HS-27A (cell line): ENCODE results near the gene CAPN13.

Experiments used
- DNase-seq: peaks from one replicate; pipeline ENCODE4 v3.0.0-alpha.2; 2012; ENCODE audit warnings: low read depth, missing footprints

The CAPN13 gene

GRCh38 chr2:30786923-30787685 lies 20.1 kb downstream of the CAPN13 start:
- DNase-seq = no peak

- no peak for DNase-seq
These were observed 22.6 kb downstream of the CAPN13 start for GRCh38 chr2:30784682-30785081.

GRCh38 chr2:30781961-30782533 lies 25.2 kb downstream of the CAPN13 start:
- no peak for DNase-seq

DNA sequence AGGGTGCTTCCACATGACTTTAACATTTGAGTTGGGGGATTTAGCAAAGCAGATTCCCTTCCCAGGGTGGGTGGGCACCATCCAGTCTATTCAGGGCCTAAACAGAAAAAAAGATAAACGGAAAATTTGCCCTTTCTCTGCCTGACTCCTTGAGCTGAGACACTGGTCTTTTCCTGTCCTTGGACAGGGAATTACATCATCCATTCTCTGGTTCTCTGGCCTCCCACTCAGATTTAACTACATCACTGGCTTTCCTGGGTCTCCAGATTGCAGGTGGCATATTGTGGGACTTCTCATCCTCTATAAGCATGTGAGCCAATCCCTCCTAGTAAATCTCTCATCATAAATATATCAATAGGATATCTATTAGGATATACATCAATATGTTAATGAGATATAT lies 25.8 kb downstream of the CAPN13 start:
- DNase-seq = no peak

DNA sequence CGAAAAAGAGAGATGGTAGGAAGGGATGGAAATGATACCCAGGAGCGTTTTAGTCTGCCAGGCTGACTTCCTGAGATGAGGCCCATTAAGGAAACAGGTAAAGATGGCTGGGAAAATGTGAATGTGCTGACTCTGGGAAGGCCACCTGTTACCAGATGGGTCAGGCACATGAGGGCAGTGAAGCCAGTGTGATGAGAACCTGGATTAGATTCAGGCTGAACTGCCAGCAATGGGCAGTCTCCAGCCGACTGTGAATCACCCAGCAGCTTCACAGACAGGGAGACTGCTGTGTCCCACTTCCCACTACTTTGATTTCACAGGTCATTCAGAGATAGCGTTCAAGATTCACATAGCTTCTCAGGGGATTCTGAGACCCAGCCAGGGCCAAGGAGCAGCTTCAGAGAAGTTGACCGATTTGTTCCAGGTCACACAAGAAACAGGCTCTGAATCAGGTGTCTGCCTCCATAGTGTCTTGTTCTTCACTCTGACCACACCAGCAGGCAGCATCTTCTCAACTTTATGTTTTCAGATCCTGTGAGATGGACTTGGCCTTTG lies 26.4 kb downstream of the CAPN13 start:
- no peak for DNase-seq

DNA sequence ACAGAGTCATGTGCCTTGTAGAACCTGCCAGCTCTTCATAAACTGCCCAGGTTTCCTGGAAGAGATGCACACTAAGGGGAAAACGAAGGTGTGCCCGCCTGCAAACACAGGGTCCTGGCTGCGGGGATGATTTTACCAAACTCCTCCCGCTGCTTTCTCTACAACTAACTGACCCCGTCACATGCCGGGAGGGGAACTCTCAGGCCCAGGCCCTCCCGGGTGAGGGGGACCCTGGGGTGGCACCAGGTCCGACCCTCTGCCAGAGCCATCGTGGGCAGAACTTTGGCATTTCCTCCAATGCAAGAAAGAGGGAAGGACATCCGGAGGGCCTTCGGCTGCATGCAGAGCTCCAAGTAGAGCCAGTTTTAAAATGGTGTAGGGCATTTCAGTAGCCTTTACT lies 28.6 kb downstream of the CAPN13 start:
- DNase-seq = no peak

- no peak for DNase-seq
These were observed 29.4 kb downstream of the CAPN13 start for GRCh38 chr2:30777661-30778505.

DNA sequence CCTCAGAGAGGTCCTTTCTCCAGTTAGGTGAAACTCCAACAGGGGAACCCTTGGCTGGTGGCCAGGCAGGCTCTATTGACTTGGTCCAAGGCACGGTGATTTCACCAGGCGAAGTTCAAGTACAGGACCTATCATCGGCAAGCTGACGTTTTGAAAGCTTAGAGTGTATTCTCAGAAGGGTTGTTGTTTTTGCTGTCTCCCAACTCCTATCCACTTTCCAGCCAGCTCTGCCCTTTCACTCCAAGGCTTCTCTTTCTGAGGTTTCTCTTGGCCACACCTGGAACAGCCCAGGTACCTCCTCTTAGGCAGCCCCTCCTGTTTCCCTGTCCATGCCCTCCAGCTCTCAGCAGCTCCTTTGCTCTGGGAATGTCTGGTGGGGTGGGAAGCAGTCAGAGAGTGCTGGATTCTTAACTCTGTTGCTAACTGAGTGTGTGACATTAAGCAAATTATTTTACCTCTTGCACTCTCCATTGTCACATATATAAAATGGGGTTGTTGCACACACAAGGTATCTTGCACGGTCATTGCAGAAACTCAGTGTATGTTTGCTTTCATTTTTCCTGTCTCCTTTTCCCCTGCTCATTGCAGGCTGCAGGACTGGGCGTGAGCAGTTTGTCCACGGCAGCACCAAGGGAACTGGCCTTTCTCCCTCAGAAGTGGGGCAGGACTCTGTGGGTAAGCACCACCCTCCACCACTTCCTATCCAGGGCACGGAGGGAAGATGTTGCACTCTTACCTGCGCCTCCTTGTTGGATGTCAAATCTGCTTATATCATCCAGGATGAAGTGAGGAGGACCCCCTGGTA lies 30.2 kb downstream of the CAPN13 start:
- DNase-seq = no peak

DNA sequence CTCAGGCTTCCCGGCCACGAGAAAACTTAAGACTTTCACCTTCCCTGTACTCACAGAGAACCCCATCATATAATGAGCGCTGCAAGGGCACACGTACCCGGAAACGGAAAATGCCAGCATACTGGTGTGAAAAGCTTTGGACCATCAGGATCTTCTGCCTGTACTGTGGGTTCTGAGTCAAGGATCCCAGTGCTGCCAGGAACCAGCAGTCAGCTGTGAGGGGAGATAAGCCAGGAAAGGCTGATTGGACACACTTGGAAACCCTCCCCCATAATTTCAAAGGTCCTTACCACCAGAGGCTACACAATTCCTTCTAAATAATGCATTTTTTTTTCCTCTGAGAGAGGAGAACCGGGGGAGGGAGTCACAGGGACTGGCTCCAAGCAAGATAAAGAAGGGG lies 31.4 kb downstream of the CAPN13 start:
- no peak for DNase-seq

DNA sequence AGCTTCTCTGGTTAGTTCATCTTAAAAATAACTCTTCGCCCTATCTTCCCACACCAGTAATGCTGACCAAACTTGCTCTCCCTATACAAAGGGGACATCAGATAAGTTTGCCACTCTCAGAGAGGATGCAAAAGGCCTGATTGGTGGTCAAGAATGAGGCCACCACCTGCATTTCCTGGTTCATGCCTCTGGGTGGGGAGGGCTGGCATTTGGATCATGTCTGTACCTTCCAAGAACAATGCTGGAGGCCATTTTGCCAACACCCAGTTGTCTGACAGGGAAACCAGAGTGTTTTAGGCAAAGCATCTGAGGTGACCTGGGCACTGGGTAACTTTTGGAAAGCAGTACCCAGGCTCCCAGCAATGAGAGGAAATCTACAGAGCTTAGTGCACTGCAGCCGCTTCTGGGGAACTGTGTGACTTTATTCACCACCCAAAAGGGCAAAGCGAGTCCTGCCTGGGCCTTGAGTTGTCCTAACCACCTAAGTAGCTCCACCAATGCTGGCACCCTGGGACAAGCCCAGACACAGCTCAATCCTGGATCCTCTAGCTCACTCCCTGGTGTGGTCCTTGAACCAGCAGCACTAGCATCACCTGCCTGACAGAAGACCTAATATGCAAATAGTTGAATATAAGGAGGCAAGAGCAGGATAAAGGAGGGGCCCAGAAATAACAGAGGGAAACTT lies 35.1 kb downstream of the CAPN13 start:
- no peak for DNase-seq

DNA sequence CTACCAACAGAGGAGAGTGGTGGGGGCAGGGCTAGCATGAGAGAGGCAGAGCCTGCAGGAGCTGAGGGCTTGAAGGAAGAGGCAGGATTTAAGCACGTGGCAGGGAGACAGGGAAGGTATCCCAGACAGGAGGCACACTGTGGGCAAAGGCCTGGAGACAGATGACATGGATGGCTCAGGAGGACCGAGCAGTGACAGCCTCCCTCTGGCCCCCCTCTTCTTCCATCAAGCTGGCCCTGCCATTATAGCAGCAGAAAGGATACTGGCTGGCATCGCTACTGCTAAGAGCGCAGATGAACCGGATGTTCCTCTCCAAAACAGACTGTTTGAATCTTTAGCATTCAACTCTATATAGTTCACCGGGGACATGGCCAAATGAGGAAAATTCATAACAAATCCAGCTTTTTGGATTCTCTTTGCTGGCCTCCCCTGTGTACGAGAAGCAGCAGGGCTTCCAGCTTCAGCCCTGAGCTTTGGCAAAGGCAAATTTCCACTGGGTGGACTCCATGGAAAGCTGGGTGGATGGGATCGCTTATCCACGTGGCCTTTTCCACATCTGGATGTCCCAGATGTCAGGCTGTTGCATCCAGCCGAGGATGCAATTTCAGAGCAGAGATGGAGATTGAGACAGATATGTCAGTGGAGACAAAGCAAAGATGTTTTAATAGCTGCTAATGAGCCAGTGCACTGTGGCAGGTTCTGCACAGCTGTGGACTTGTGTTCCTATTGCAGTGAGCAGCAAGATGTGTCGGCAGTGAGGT lies 36.2 kb downstream of the CAPN13 start:
- DNase-seq = no peak

DNA sequence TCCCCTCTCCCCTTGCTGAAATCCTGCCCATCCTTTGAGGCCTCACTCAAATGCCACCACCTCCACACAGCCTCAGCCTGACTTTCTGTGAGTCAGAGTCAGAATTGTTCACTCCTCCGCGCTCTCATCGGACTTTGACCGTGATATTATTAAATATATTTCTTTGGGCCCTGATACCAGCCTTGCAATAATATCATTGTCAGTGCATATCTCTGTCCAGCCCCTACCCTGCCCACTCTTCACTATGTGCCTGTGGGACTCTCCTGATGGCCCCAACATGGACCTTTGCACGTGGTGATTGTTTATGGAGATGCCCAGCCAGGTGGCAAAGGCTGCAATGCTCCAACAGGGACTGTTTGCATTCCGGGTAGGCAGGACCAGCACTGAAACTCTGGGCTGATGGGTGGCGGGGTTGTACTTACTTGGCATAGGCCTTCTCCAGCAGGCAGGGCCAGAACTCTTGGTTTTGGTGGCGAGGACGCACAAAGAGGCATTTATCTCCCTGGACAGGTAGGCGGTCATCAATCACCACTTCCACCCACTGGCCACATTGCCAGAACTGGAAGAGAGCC lies 37.3 kb downstream of the CAPN13 start:
- no peak for DNase-seq

- no peak for DNase-seq
These were observed 37.8 kb downstream of the CAPN13 start for GRCh38 chr2:30769481-30769780.

DNA sequence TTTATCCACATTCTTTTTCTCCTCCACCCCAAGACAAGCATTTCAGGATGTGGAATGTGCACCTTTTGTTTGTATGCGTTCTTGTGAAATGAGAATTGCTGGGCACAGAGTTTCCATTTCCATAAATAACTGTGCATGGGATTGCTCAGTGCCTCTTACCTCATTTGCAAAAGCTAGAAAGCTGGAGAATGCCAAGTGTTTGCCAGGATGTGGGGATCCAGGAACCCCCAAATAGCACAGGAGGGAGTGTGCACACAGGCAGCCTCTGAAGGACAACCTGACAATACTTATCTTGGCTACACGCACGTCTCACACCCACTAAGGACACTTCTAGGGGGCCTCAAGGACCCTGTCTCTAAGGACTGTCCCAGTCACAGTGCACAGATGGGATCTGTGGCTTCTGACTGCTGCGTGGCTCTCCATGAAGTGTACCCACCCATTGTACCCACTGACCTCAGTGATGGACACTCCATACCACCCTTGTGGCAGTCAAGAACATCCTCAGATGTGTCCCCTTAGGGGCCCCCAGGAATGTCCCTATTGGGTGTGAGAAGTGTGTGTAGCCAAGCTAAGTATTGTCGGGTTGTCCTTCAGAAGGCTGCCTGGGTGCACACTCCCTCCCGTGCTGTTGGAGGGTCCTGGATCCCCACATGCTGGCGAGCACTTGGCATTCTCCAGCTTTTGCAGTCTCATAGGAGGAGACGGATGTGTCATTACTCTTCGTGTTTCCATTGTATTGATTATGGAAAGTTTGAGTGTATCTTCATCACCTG lies 38.4 kb downstream of the CAPN13 start:
- no peak for DNase-seq

- DNase-seq = no peak
These were observed 39.1 kb downstream of the CAPN13 start for GRCh38 chr2:30768036-30768686.

- no peak for DNase-seq
These were observed 40.6 kb downstream of the CAPN13 start for GRCh38 chr2:30766666-30767065.

GRCh38 chr2:30765876-30766470 lies 41.3 kb downstream of the CAPN13 start:
- DNase-seq = no peak

- no peak for DNase-seq
These were observed 42.1 kb downstream of the CAPN13 start for GRCh38 chr2:30765191-30765590.
